ENCODE measurements around the gene GPD2.
A peak's percentile ranks its signal among the peaks of the same experiment; 100 is the strongest.
"Not testable (repeated sequence)": the region's sequence is repeated elsewhere in the genome, so short reads cannot be mapped to it uniquely, and the experiment has no call there.

GPD2 gene

GRCh38 chr2:156602552-156602933, 166.4 kb downstream of the GPD2 start:
- no peak overlapping the region for H3K4me3 ChIP-seq (replicated peaks; ENCODE audit: low read depth, low read length)
- no peak for TF ChIP-seq CTCF (IDR thresholded peaks at IDR 0.05; ENCODE audit: low read length, missing control alignments)
- no peak for DNase-seq (ENCODE audit: low read depth)

GRCh38 chr2:156615836-156616322, 179.7 kb downstream of the GPD2 start:
- no peak for DNase-seq (ENCODE audit: low read depth)
- no peak overlapping the region for H3K4me3 ChIP-seq (replicated peaks; ENCODE audit: low read depth, low read length)
- no peak for TF ChIP-seq CTCF (IDR thresholded peaks at IDR 0.05; ENCODE audit: low read length, missing control alignments)

- DNase-seq (ENCODE audit: low read depth); H3K4me3 ChIP-seq (replicated peaks; ENCODE audit: low read depth, low read length): not testable (repeated sequence)
Observed at GRCh38 chr2:156618071-156618470, 181.9 kb downstream of the GPD2 start.

GRCh38 chr2:156619021-156619539, 182.9 kb downstream of the GPD2 start:
- no peak overlapping the region for H3K4me3 ChIP-seq (replicated peaks; ENCODE audit: low read depth, low read length)
- TF ChIP-seq CTCF (IDR thresholded peaks at IDR 0.05; ENCODE audit: low read length, missing control alignments), result no peak

GRCh38 chr2:156622491-156622890, 186.3 kb downstream of the GPD2 start:
- no peak for TF ChIP-seq CTCF (IDR thresholded peaks at IDR 0.05; ENCODE audit: low read length, missing control alignments)
- H3K4me3 ChIP-seq (replicated peaks; ENCODE audit: low read depth, low read length), result no peak overlapping the region
- no peak for DNase-seq (ENCODE audit: low read depth)

More at GRCh38 chr2:156619021-156619539, 182.9 kb downstream of the GPD2 start:
- DNase-seq (ENCODE audit: low read depth), result no peak

GRCh38 chr2:156625360-156626170, 189.4 kb downstream of the GPD2 start:
- TF ChIP-seq CTCF (IDR thresholded peaks at IDR 0.05; ENCODE audit: low read length, missing control alignments), result no peak
- no peak overlapping the region for H3K4me3 ChIP-seq (replicated peaks; ENCODE audit: low read depth, low read length)
- DNase-seq (ENCODE audit: low read depth), result peak; percentile 1

GRCh38 chr2:156626931-156627330, 190.8 kb downstream of the GPD2 start:
- TF ChIP-seq CTCF (IDR thresholded peaks at IDR 0.05; ENCODE audit: low read length, missing control alignments), result no peak
- H3K4me3 ChIP-seq (replicated peaks; ENCODE audit: low read depth, low read length), result no peak overlapping the region
- DNase-seq (ENCODE audit: low read depth), result no peak
